Ishikawa (cell line): ENCODE results near the gene CYP17A1.

Experiments used
- CEBPB ChIP-seq: IDR thresholded peaks from 2 replicates; pipeline ENCODE4 v1.6.1; 2012
- CREB1 ChIP-seq: IDR thresholded peaks from 2 replicates; pipeline ENCODE4 v1.6.1; 2012; ENCODE audit warnings: low read depth
- EGR1 ChIP-seq: IDR thresholded peaks from 2 replicates; pipeline ENCODE4 v1.6.1; 2012
- EP300 ChIP-seq: IDR thresholded peaks from 2 replicates; pipeline ENCODE4 v1.6.1; 2012; ENCODE audit warnings: borderline replicate concordance
- FOXM1 ChIP-seq: IDR thresholded peaks from 2 replicates; pipeline ENCODE4 v1.6.1; 2012; ENCODE audit warnings: low read depth, borderline replicate concordance
- RAD21 ChIP-seq: IDR thresholded peaks from 2 replicates; pipeline ENCODE4 v1.6.1; 2012; ENCODE audit warnings: low read depth
- REST ChIP-seq: IDR thresholded peaks from 2 replicates; pipeline ENCODE4 v1.6.1; 2012; ENCODE audit warnings: low read depth, mild to moderate bottlenecking
- TAF1 ChIP-seq: IDR thresholded peaks from 2 replicates; pipeline ENCODE4 v1.6.1; 2012; ENCODE audit warnings: low read depth, mild to moderate bottlenecking
- TCF12 ChIP-seq: IDR thresholded peaks from 2 replicates; pipeline ENCODE4 v1.6.1; 2012; ENCODE audit warnings: low read depth
- TEAD4 ChIP-seq: IDR thresholded peaks from 2 replicates; pipeline ENCODE4 v1.6.1; 2012
- YY1 ChIP-seq: IDR thresholded peaks from 2 replicates; pipeline ENCODE4 v1.6.1; 2012; ENCODE audit warnings: low read depth
- ZBTB7A ChIP-seq: IDR thresholded peaks from 2 replicates; pipeline ENCODE4 v1.6.1; 2012; ENCODE audit warnings: low read depth
- TF ChIP-seq, protein P1 (sequence below): IDR thresholded peaks from 2 replicates; pipeline ENCODE4 v1.6.1; 2012
- TF ChIP-seq, protein P2 (sequence below): IDR thresholded peaks from 2 replicates; pipeline ENCODE4 v1.6.1; 2012

- TF ChIP-seq FOXM1 (no peak), TCF12 (no peak), YY1 (no peak), REST (no peak), EGR1 (no peak), CEBPB (no peak), EP300 (no peak), RAD21 (no peak), TAF1 (no peak), ZBTB7A (no peak), TEAD4 (no peak), CREB1 (no peak)
- TF ChIP-seq, protein P1, sequence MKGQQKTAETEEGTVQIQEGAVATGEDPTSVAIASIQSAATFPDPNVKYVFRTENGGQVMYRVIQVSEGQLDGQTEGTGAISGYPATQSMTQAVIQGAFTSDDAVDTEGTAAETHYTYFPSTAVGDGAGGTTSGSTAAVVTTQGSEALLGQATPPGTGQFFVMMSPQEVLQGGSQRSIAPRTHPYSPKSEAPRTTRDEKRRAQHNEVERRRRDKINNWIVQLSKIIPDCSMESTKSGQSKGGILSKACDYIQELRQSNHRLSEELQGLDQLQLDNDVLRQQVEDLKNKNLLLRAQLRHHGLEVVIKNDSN: no peak
- TF ChIP-seq, protein P2, sequence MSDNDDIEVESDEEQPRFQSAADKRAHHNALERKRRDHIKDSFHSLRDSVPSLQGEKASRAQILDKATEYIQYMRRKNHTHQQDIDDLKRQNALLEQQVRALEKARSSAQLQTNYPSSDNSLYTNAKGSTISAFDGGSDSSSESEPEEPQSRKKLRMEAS: no peak
Observed at GRCh38 chr10:102808380-102808779, 28.8 kb downstream of the CYP17A1 start.
